Measurements from ENCODE around the gene APOB.
"Not testable (repeated sequence)": the region's sequence is repeated elsewhere in the genome, so short reads cannot be mapped to it uniquely, and the experiment has no call there.

APOB gene

GRCh38 chr2:21032338-21033236 is 11.3 kb downstream of the APOB start:
- H3K27ac ChIP-seq: no peak overlapping the region
- peaks cover 73% of the 10 kb centered on the region for H3K27me3 ChIP-seq (ENCODE audit: insufficient read depth, low read depth, severe bottlenecking)
- TF ChIP-seq CTCF (IDR thresholded peaks at IDR 0.05; ENCODE audit: low read depth, low read length): no peak
- H3K4me3 ChIP-seq (ENCODE audit: low read depth, low read length): no peak overlapping the region
- DNase-seq: no peak
- H3K9me3 ChIP-seq (ENCODE audit: severe bottlenecking): peaks cover 6% of the 10 kb centered on the region
- no peaks in the 10 kb centered on the region for H3K36me3 ChIP-seq

- peaks cover 71% of the 10 kb centered on the region for H3K27me3 ChIP-seq (ENCODE audit: insufficient read depth, low read depth, severe bottlenecking)
- DNase-seq: no peak
- no peak overlapping the region for H3K4me3 ChIP-seq (ENCODE audit: low read depth, low read length)
- peaks cover 6% of the 10 kb centered on the region for H3K9me3 ChIP-seq (ENCODE audit: severe bottlenecking)
- H3K27ac ChIP-seq: no peak overlapping the region
- TF ChIP-seq CTCF (IDR thresholded peaks at IDR 0.05; ENCODE audit: low read depth, low read length): no peak
- no peaks in the 10 kb centered on the region for H3K36me3 ChIP-seq
Measured at GRCh38 chr2:21030983-21031968, 12.6 kb downstream of the APOB start.

GRCh38 chr2:21029519-21029918 is 14.4 kb downstream of the APOB start:
- Histone ChIP-seq H3K27me3 (ENCODE audit: insufficient read depth, low read depth, severe bottlenecking) (peaks cover 68% of the 10 kb centered on the region), H3K4me3 (ENCODE audit: low read depth, low read length) (no peak overlapping the region), H3K27ac (no peak overlapping the region), H3K36me3 (no peaks in the 10 kb centered on the region), H3K9me3 (ENCODE audit: severe bottlenecking) (peaks cover under 1% of the 10 kb centered on the region)
- no peak for TF ChIP-seq CTCF (IDR thresholded peaks at IDR 0.05; ENCODE audit: low read depth, low read length)
- no peak for DNase-seq

- H3K36me3 ChIP-seq; DNase-seq; H3K9me3 ChIP-seq (ENCODE audit: severe bottlenecking); H3K27ac ChIP-seq; H3K4me3 ChIP-seq (ENCODE audit: low read depth, low read length): not testable (repeated sequence)
- peaks cover 69% of the 10 kb centered on the region for H3K27me3 ChIP-seq (ENCODE audit: insufficient read depth, low read depth, severe bottlenecking)
Measured at GRCh38 chr2:21028951-21029350, 14.9 kb downstream of the APOB start.

GRCh38 chr2:21028021-21028947 is 15.6 kb downstream of the APOB start:
- H3K36me3 ChIP-seq: no peaks in the 10 kb centered on the region
- H3K27me3 ChIP-seq (ENCODE audit: insufficient read depth, low read depth, severe bottlenecking): peaks cover 69% of the 10 kb centered on the region
- no peak overlapping the region for H3K27ac ChIP-seq
- TF ChIP-seq CTCF (IDR thresholded peaks at IDR 0.05; ENCODE audit: low read depth, low read length): no peak
- H3K4me3 ChIP-seq (ENCODE audit: low read depth, low read length): no peak overlapping the region
- no peaks in the 10 kb centered on the region for H3K9me3 ChIP-seq (ENCODE audit: severe bottlenecking)
- DNase-seq: no peak
